ENCODE measurements around the gene MCTP1. TPM values are rescaled to one million over a fixed set of nuclear protein-coding genes. Genes with fewer than 3 reads are reported as not detected.

MCTP1 gene
- total and polyA plus RNA-seq, 9 of the 15 experiments (the other 6 are each of a cell fraction or from before 2014, with no cell fraction given), result 0.04 to 0.93 (median 0.06) TPM; not detected in 4

DNA sequence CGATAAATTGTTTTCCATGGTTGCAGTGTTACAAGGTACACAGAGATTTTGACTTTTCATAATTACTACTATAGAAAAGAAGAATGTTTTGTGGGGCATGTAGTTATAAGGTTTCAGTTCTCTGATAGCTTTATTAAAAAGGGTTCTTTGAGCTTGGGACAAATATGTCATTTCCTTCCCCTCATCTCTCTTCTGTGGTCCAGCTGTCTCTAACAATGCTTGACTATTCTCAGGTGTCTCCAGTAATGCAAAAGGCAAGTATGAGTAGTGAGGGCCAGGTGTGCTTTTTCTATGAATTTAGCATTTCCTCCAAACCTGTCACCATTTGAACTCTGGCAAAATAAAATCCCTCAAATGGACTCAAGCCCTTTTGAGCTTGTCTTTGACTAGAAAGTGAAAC is 582.2 kb downstream of the MCTP1 start:
- FAIRE-seq (no peak), ATAC-seq (no peak), DNase-seq (ENCODE audit: extremely low read depth in 1 of 4, low spot score in 3 of 4) (no peak)
- intact Hi-C loops (cut with micrococcal nuclease) (no loop called here), in situ Hi-C loops (cut with MboI) (no loop called here)
- Histone ChIP-seq H4K20me1 (replicated peaks; ENCODE audit: control insufficient read depth, insufficient read depth, low read length) (no peaks in the 10 kb centered on the region), H3K4me2 (ENCODE audit: insufficient read depth, low read length) (no peak overlapping the region), H3K9me1 (ENCODE audit: control insufficient read depth, insufficient read depth, low read length) (no peaks in the 10 kb centered on the region), H3K79me2 (ENCODE audit: control insufficient read depth, insufficient read depth, low read length) (no peaks in the 10 kb centered on the region), H3K9me3 (replicated peaks; ENCODE audit: control insufficient read depth, insufficient read depth, low read depth, low read length) (no peaks in the 10 kb centered on the region), H3K36me3 (ENCODE audit: control insufficient read depth, insufficient read depth, low read length) (0 out of 3 replicates have a peak, but pooled peaks cover 3% of the 10 kb centered on the region), H3K4me3 (no peak overlapping the region), H2AFZ (ENCODE audit: low read depth, low read length) (no peak overlapping the region), H3K27me3 (ENCODE audit: control insufficient read depth in 2 of 2, insufficient read depth in 2 of 2, low read length in 2 of 2) (no peaks in the 10 kb centered on the region), H3K27ac (ENCODE audit: extremely low read depth, low read depth, low read length) (no peak overlapping the region), H3K9ac (ENCODE audit: insufficient read depth in 1 of 2, low read depth in 2 of 2, low read length in 2 of 2) (no peak overlapping the region), H3K4me1 (replicated peaks in 1 of 2; ENCODE audit: control insufficient read depth in 2 of 2, insufficient read depth in 2 of 2, low read length in 2 of 2) (no peaks in the 10 kb centered on the region)
- CTCF ChIA-PET (ENCODE audit: low intra/inter-chr PET ratio), result no interaction called here
- POLR2A ChIA-PET, result no interaction called here
- BruUV-seq (replicated peaks), result no TSS peak
- WGBS (ENCODE audit: insufficient coverage, low coverage, missing lambda C conversion rate), result 100% methylated on average over 1 of the region's 1 CpG
- TF ChIP-seq PURB (CRISPR knock-in tag; IDR thresholded peaks at IDR 0.05; ENCODE audit: low read depth) (no peak), LEF1 (IDR thresholded peaks at IDR 0.05) (no peak), MEF2D (tag; conservative IDR thresholded peaks at IDR 0.05; ENCODE audit: low read depth) (no peak), DLX4 (CRISPR knock-in tag; IDR thresholded peaks at IDR 0.05) (no peak), BMI1 (IDR thresholded peaks at IDR 0.05; ENCODE audit: low read length) (no peak), TSHZ1 (CRISPR knock-in tag; IDR thresholded peaks at IDR 0.05) (no peak), THAP7 (CRISPR knock-in tag; IDR thresholded peaks at IDR 0.05) (no peak), SREBF2 (CRISPR knock-in tag; IDR thresholded peaks at IDR 0.05) (no peak), ARID1B (IDR thresholded peaks at IDR 0.05) (no peak), POLR2G (IDR thresholded peaks at IDR 0.05; ENCODE audit: low read depth, low read length) (no peak), MAFG (tag; conservative IDR thresholded peaks at IDR 0.05) (no peak), CBFA2T3 (IDR thresholded peaks at IDR 0.05) (no peak)
- TF ChIP-seq, protein P1, sequence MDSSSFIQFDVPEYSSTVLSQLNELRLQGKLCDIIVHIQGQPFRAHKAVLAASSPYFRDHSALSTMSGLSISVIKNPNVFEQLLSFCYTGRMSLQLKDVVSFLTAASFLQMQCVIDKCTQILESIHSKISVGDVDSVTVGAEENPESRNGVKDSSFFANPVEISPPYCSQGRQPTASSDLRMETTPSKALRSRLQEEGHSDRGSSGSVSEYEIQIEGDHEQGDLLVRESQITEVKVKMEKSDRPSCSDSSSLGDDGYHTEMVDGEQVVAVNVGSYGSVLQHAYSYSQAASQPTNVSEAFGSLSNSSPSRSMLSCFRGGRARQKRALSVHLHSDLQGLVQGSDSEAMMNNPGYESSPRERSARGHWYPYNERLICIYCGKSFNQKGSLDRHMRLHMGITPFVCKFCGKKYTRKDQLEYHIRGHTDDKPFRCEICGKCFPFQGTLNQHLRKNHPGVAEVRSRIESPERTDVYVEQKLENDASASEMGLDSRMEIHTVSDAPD (CRISPR knock-in tag; IDR thresholded peaks at IDR 0.05), result no peak
